ENCODE data around the gene BRINP1. TPM values are rescaled to one million over a fixed set of nuclear protein-coding genes. Genes with fewer than 3 reads are reported as not detected.
A peak's percentile ranks its signal among the peaks of the same experiment; 100 is the strongest.

BRINP1 gene
- total RNA-seq, 4 donors from 2014 or later, result not detected

DNA sequence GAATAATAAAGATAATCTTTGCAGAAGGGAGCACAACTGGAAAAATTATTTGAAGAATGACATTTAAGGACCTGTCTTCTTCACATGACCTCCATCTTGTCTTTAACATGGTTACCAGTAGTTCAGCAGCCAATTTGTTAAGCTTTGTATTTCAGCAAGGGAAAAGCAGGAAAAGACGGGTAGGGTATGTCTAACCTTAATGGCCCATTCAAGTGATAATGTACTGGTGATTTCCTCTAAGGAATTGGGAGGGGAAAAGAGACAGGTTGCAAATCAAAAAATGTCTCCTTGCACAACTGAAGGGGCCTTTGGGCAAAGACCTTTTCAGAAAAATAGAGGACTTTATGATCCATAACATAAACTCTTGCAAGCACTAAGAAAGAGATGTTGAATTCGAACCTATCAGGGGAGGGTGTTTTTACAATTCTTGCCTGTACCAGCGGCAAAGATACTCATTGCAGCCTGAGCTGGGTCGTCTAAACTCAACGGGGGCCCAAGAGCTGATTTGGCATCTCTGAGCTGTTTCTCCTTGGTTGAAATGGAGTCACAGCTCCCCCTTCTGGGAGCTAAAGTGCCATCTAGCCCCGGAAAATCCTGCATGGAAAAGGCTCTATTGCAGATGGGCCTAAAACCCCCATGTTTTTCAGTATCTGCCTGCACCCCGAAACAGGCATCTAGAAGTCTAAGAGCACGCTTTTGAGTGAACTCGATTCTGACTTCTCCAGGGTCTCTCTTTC, 3.8 kb downstream of the BRINP1 start:
- TF ChIP-seq POLR2AphosphoS5 (IDR thresholded peaks at IDR 0.05), result no peak
- TF ChIP-seq, protein P1, sequence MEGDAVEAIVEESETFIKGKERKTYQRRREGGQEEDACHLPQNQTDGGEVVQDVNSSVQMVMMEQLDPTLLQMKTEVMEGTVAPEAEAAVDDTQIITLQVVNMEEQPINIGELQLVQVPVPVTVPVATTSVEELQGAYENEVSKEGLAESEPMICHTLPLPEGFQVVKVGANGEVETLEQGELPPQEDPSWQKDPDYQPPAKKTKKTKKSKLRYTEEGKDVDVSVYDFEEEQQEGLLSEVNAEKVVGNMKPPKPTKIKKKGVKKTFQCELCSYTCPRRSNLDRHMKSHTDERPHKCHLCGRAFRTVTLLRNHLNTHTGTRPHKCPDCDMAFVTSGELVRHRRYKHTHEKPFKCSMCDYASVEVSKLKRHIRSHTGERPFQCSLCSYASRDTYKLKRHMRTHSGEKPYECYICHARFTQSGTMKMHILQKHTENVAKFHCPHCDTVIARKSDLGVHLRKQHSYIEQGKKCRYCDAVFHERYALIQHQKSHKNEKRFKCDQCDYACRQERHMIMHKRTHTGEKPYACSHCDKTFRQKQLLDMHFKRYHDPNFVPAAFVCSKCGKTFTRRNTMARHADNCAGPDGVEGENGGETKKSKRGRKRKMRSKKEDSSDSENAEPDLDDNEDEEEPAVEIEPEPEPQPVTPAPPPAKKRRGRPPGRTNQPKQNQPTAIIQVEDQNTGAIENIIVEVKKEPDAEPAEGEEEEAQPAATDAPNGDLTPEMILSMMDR (IDR thresholded peaks at IDR 0.05), result peak; percentile 14 to 23
- Histone ChIP-seq H3K4me3 (no peak overlapping the region), H3K36me3 (no peaks in the 10 kb centered on the region), H3K27ac (no peak overlapping the region), H3K9me3 (no peaks in the 10 kb centered on the region), H3K4me1 (peaks cover 13% of the 10 kb centered on the region), H3K27me3 (peaks cover 38% of the 10 kb centered on the region)
- DNase-seq (ENCODE audit: low spot score in 2 of 2), result no peak
- 16% methylated on average over 9 of the region's 9 CpGs for WGBS

GRCh38 chr9:119360237-119360636, 9.0 kb downstream of the BRINP1 start:
- TF ChIP-seq POLR2A (IDR thresholded peaks at IDR 0.05) (no peak), EP300 (IDR thresholded peaks at IDR 0.05) (no peak)
- no peaks in the 10 kb centered on the region for H3K9me3 ChIP-seq
- 68% methylated on average over 5 of the region's 5 CpGs for WGBS
- no peaks in the 10 kb centered on the region for H3K36me3 ChIP-seq
- H3K4me3 ChIP-seq, result no peak overlapping the region
- no peaks in the 10 kb centered on the region for H3K4me1 ChIP-seq
- DNase-seq (ENCODE audit: low spot score in 2 of 2), result no peak
- no peaks in the 10 kb centered on the region for H3K27me3 ChIP-seq
- no peak overlapping the region for H3K27ac ChIP-seq

GRCh38 chr9:119357336-119358096, 11.7 kb downstream of the BRINP1 start:
- no peak for TF ChIP-seq POLR2AphosphoS5 (IDR thresholded peaks at IDR 0.05)
- TF ChIP-seq EP300 (IDR thresholded peaks at IDR 0.05), result no peak
- TF ChIP-seq POLR2A (IDR thresholded peaks at IDR 0.05), result no peak
- TF ChIP-seq, protein P1 (IDR thresholded peaks at IDR 0.05), result no peak
- Histone ChIP-seq H3K4me1 (no peaks in the 10 kb centered on the region), H3K36me3 (no peaks in the 10 kb centered on the region), H3K27me3 (no peaks in the 10 kb centered on the region), H3K9me3 (no peaks in the 10 kb centered on the region), H3K4me3 (no peak overlapping the region), H3K27ac (no peak overlapping the region)
- no peak for DNase-seq (ENCODE audit: low spot score in 2 of 2)
- WGBS, result 13% methylated on average over 2 of the region's 2 CpGs

DNA sequence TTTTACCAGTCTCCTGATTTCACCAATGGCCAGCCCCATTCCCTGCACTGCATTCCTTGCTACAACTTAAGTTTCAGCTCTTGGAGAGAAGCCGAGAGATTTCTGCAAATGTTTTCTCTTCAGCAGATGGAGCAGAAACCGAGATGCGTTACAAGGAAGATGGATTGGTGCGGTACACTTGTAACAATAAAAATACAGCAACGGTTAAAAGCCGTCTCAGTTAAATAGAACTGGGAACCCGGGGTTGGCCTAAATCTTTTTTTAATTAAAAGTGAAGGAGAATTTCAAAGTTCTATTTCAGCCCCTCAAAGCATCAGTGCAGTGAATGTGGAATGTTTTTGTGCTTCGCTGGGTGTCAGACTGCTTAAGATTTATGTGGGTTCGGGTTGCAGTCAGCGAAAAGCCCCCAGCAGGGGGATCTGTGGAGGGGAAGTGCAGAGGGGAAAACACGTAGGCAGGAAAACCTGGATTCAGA, 19.8 kb downstream of the BRINP1 start:
- WGBS, result 18% methylated on average over 11 of the region's 11 CpGs
- no peak overlapping the region for H3K4me3 ChIP-seq
- no peaks in the 10 kb centered on the region for H3K4me1 ChIP-seq
- no peak overlapping the region for H3K27ac ChIP-seq
- no peaks in the 10 kb centered on the region for H3K9me3 ChIP-seq
- H3K27me3 ChIP-seq, result no peaks in the 10 kb centered on the region
- no peak for TF ChIP-seq POLR2A (IDR thresholded peaks at IDR 0.05)
- TF ChIP-seq, protein P1 (IDR thresholded peaks at IDR 0.05), result no peak
- TF ChIP-seq EP300 (IDR thresholded peaks at IDR 0.05), result no peak
- TF ChIP-seq POLR2AphosphoS5 (IDR thresholded peaks at IDR 0.05), result no peak
- no peaks in the 10 kb centered on the region for H3K36me3 ChIP-seq
- DNase-seq (ENCODE audit: low spot score in 2 of 2), result no peak

- Histone ChIP-seq H3K4me3 (no peak overlapping the region), H3K27me3 (no peaks in the 10 kb centered on the region), H3K4me1 (no peaks in the 10 kb centered on the region), H3K9me3 (no peaks in the 10 kb centered on the region), H3K36me3 (no peaks in the 10 kb centered on the region), H3K27ac (no peak overlapping the region)
- no peak for TF ChIP-seq POLR2A (IDR thresholded peaks at IDR 0.05)
- no peak for TF ChIP-seq EP300 (IDR thresholded peaks at IDR 0.05)
- TF ChIP-seq, protein P1 (IDR thresholded peaks at IDR 0.05), result no peak
- TF ChIP-seq POLR2AphosphoS5 (IDR thresholded peaks at IDR 0.05), result no peak
- WGBS, result 70% methylated on average over 13 of the region's 13 CpGs
- DNase-seq (ENCODE audit: low spot score in 2 of 2), result no peak
These were observed 25.9 kb downstream of the BRINP1 start for GRCh38 chr9:119343059-119343990.

All from suprapubic skin (tissue), 4 donors.